Adrenal gland (tissue), 12 donors: ENCODE measurements around the gene FCHO2. TPM values are rescaled to one million over a fixed set of nuclear protein-coding genes. Genes with fewer than 3 reads are reported as not detected.

Experiments used
- DNase-seq, 7 donors: peaks; one replicate each; pipeline ENCODE4 v3.0.0-alpha.2; 2019 to 2020
- H3K27ac ChIP-seq, 5 donors: fragments of 200-600 bp; sonication (generic) in 4 of 5; 1 replicate in 3 of 5; 2 replicates in 2 of 5; pipeline versions ENCODE4 v1.5.1 to v1.8.0; 2016 to 2020; ENCODE audit warnings: mild to moderate bottlenecking in 1 of 5
- H3K27me3 ChIP-seq: fragments of 200-600 bp; 2 replicates; pipeline ENCODE4 v1.8.0; 2021
- H3K36me3 ChIP-seq, 2 donors: fragments of 200-600 bp; replicated peaks in 1 of 2; 1 replicate in 1 of 2; 2 replicates in 1 of 2; pipeline versions ENCODE4 v1.5.1 to v1.8.0; 2018 to 2022
- H3K4me1 ChIP-seq, 2 donors: fragments of 200-600 bp; replicated peaks in 1 of 2; 1 replicate in 1 of 2; 2 replicates in 1 of 2; pipeline versions ENCODE4 v1.5.1 to v1.8.0; 2018 to 2021
- H3K4me3 ChIP-seq, 4 donors: fragments of 200-600 bp; sonication (generic) in 3 of 4; one replicate each; pipeline ENCODE4 v1.5.1; 2016 to 2018
- H3K9me3 ChIP-seq, 3 donors: fragments of 200-600 bp; sonication (generic) in 1 of 3; replicated peaks in 1 of 3; 1 replicate in 2 of 3; 2 replicates in 1 of 3; pipeline versions ENCODE4 v1.5.1 to v1.8.0; 2016 to 2021
- CTCF ChIP-seq, 6 experiments: fragments of 450-650 bp in 4 of 6; fragments of 200-600 bp in 2 of 6; sonication (generic) in 1 of 6; IDR thresholded peaks; 1 replicate in 5 of 6; 2 replicates in 1 of 6; pipeline versions ENCODE4 v1.5.1 to v1.8.0; 2016 to 2021; ENCODE audit warnings: antibody characterized with exemption in 6 of 6, mild to moderate bottlenecking in 2 of 6, moderate library complexity in 1 of 6
- POLR2A ChIP-seq, 2 donors: fragments of 450-650 bp; IDR thresholded peaks; one replicate each; pipeline ENCODE4 v1.6.1; 2017; ENCODE audit warnings: antibody characterized with exemption in 2 of 2, mild to moderate bottlenecking in 2 of 2, moderate library complexity in 1 of 2
- WGBS, 4 donors: extraction: QIAGEN DNeasy Blood & Tissue Kit in 2 of 4; methylation state at CpG; one replicate each; pipeline versions ENCODE4 v1.1.5 to v1.1.7; 2013 to 2017; 5-methylcytosine and 5-hydroxymethylcytosine counted together
- intact Hi-C, 2 donors: fragments of 100-400 bp; cut with DNase I; formaldehyde crosslinking; loops; one replicate each; pipeline versions ENCODE4 v1.14.1 to v1.15.0; 2022 to 2023
- polyA plus RNA-seq, 3 donors: library from polyadenylated mRNA; stranded (reverse); fragments of 200-250 nt in 2 of 3; fragments of 350-450 nt in 1 of 3; fragmentation: Illumina TruSeq in 1 of 3; extraction: RNeasy Lipid Tissue Mini Kit (QIAGEN cat#74804) in 1 of 3; gene quantifications; one replicate each; pipeline ENCODE4 v1.2.3, GENCODE V29; 2013 to 2014
- total RNA-seq, 9 donors: library from RNA; depleted of rRNA in 4 of 9; stranded (reverse); fragments of >200 nt in 4 of 9; fragments of 120-200 nt in 1 of 9; fragmentation: NEBNext Ultra II Directional in 1 of 9; extraction: Animal tissue kit (Norgen Biotek cat#: 25700) in 1 of 9; gene quantifications; one replicate each; pipeline versions ENCODE4 v1.1.0 to v1.2.4, GENCODE V29; 2013 to 2023
- donor health status: healthy with polysubstance abuse.
- donor health status: Bipolar disorder and iron deficiency.
- donor health status: DM: yes; HTN: yes; CAD: no.
- donor health status: DM: no; HTN: no; CAD: no.
- donor health status: DM: no; HTN: no; CAD: no.
- donor health status: DM: yes; HTN: yes; CAD: no.

FCHO2 gene
- total and polyA plus RNA-seq, 12 donors = 5.1 to 32.7 (median 20.0) TPM

GRCh38 chr5:72991394-72991793 is 35.6 kb downstream of the FCHO2 start:
- H3K36me3 ChIP-seq = no peaks in the 10 kb centered on the region
- no peak overlapping the region for H3K27ac ChIP-seq
- no peaks in the 10 kb centered on the region for H3K4me1 ChIP-seq
- no peak for DNase-seq
- TF ChIP-seq POLR2A (IDR thresholded peaks at IDR 0.05) = no peak
- no peak for TF ChIP-seq CTCF (IDR thresholded peaks at IDR 0.05)
- no peaks in the 10 kb centered on the region for H3K9me3 ChIP-seq
- no peak overlapping the region for H3K4me3 ChIP-seq
- no peaks in the 10 kb centered on the region for H3K27me3 ChIP-seq
- intact Hi-C loops = no loop called here

GRCh38 chr5:72994578-72994977 is 38.7 kb downstream of the FCHO2 start:
- Histone ChIP-seq H3K4me1 (no peaks in the 10 kb centered on the region), H3K36me3 (peaks cover 0 to 10% of the 10 kb centered on the region in 2 donors), H3K4me3 (no peak overlapping the region), H3K27me3 (no peaks in the 10 kb centered on the region), H3K9me3 (no peaks in the 10 kb centered on the region), H3K27ac (no peak overlapping the region)
- intact Hi-C loops = no loop called here
- no peak for DNase-seq
- TF ChIP-seq POLR2A (IDR thresholded peaks at IDR 0.05) (no peak), CTCF (IDR thresholded peaks at IDR 0.05) (no peak)
- WGBS, 4 donors = 87 to 95% (median 91%) methylated on average over 1 of the region's 1 CpG

- TF ChIP-seq CTCF (IDR thresholded peaks at IDR 0.05) (no peak), POLR2A (IDR thresholded peaks at IDR 0.05) (no peak)
- 94 to 99% (median 96%) methylated on average over 19 to 28 of the region's 28 CpGs for WGBS, 4 donors
- H3K27me3 ChIP-seq = no peaks in the 10 kb centered on the region
- no peak overlapping the region for H3K4me3 ChIP-seq
- H3K27ac ChIP-seq = no peak overlapping the region
- no peaks in the 10 kb centered on the region for H3K4me1 ChIP-seq
- intact Hi-C loops = no loop called here
- no peaks in the 10 kb centered on the region for H3K9me3 ChIP-seq
- H3K36me3 ChIP-seq = peaks cover 0 to 14% of the 10 kb centered on the region in 2 donors
- no peak for DNase-seq
Observed at GRCh38 chr5:72996632-72997031, 40.8 kb downstream of the FCHO2 start.

GRCh38 chr5:72999916-73000315 is 44.1 kb downstream of the FCHO2 start:
- TF ChIP-seq POLR2A (IDR thresholded peaks at IDR 0.05) (no peak), CTCF (IDR thresholded peaks at IDR 0.05) (no peak)
- no peaks in the 10 kb centered on the region for H3K27me3 ChIP-seq
- no peaks in the 10 kb centered on the region for H3K4me1 ChIP-seq
- no peak overlapping the region for H3K27ac ChIP-seq
- H3K4me3 ChIP-seq = no peak overlapping the region
- WGBS, 4 donors = 59 to 80% (median 71%) methylated on average over 4 of the region's 4 CpGs
- intact Hi-C loops = no loop called here
- H3K36me3 ChIP-seq = peaks cover 0 to 14% of the 10 kb centered on the region in 2 donors
- DNase-seq = peak in 1 of 7 donors; percentile 21
- H3K9me3 ChIP-seq = no peaks in the 10 kb centered on the region
